Activated CD8-positive, alpha-beta T cell treated with anti-CD3 and anti-CD28 coated beads for 36 hours (primary cell): Measurements from ENCODE around the gene ATP6V1B1. TPM values are rescaled to one million over a fixed set of nuclear protein-coding genes. Genes with fewer than 3 reads are reported as not detected.

ENCODE experiments used
- ATAC-seq: fragments of 200-7000 bp; cut with Tn5 transposase; one replicate; pipeline ENCODE4 v1.10.0; 2021; ENCODE audit warnings: mild to moderate bottlenecking, moderate library complexity
- CTCF ChIA-PET: fragments of 350-600 bp; sonication (Branson Sonifier 250); formaldehyde crosslinking; loops from one replicate; lab custom pipeline; 2021; ENCODE audit warnings: antibody characterized with exemption; lab: Charles Lee
- POLR2A ChIA-PET: fragments of 350-600 bp; sonication (Branson Sonifier 250); formaldehyde crosslinking; loops from one replicate; lab custom pipeline; 2021; ENCODE audit warnings: antibody characterized with exemption; lab: Charles Lee
- DNase-seq: peaks from one replicate; pipeline ENCODE4 v3.0.0-alpha.2; 2020
- H3K27ac Mint-ChIP-seq: one replicate; pipeline ENCODE4 v1.8.0; 2021; ENCODE audit warnings: mild to moderate bottlenecking, mixed read lengths
- H3K27me3 Mint-ChIP-seq: one replicate; pipeline ENCODE4 v1.8.0; 2021; ENCODE audit warnings: mixed read lengths
- H3K36me3 Mint-ChIP-seq: one replicate; pipeline ENCODE4 v1.8.0; 2021; ENCODE audit warnings: low read depth, mixed read lengths
- H3K4me1 Mint-ChIP-seq: one replicate; pipeline ENCODE4 v1.8.0; 2021; ENCODE audit warnings: low read depth, mixed read lengths
- H3K4me3 Mint-ChIP-seq: one replicate; pipeline ENCODE4 v1.8.0; 2021; ENCODE audit warnings: mild to moderate bottlenecking, moderate library complexity, mixed read lengths
- H3K9me3 Mint-ChIP-seq: one replicate; pipeline ENCODE4 v1.8.0; 2021; ENCODE audit warnings: mixed read lengths
- CTCF ChIP-seq: fragments of 200-600 bp; IDR thresholded peaks from one replicate; pipeline ENCODE4 v1.8.0; 2022; ENCODE audit warnings: antibody characterized with exemption, mild to moderate bottlenecking
- intact Hi-C: fragments of 100-400 bp; cut with micrococcal nuclease; formaldehyde crosslinking; loops from one replicate; pipeline ENCODE4 v1.10.0; 2022
- total RNA-seq, 2 experiments: library from RNA; stranded (reverse); gene quantifications; one replicate each; pipeline ENCODE4 v1.2.3, GENCODE V29; 2021

Gene ATP6V1B1
- total RNA-seq, 2 experiments from 2014 or later, result not detected

- Mint-ChIP-seq H3K27ac (no peak overlapping the region), H3K36me3 (no peaks in the 10 kb centered on the region), H3K9me3 (no peaks in the 10 kb centered on the region), H3K4me3 (no peak overlapping the region), H3K4me1 (peaks cover 3% of the 10 kb centered on the region), H3K27me3 (peaks cover 21% of the 10 kb centered on the region)
- POLR2A ChIA-PET, result no interaction called here
- intact Hi-C loops, result no loop called here
- CTCF ChIA-PET, result interaction anchor here (0.8 to 5.9 kb wide), 14 partner anchors 8 to 348 kb away, joined by 3 to 60 read pairs (median 5); no protein-coding TSS in a partner anchor
- no peak for TF ChIP-seq CTCF
- ATAC-seq (no peak), DNase-seq (no peak)
Measured at GRCh38 chr2:70966681-70967080, 31.0 kb downstream of the ATP6V1B1 start.

DNA sequence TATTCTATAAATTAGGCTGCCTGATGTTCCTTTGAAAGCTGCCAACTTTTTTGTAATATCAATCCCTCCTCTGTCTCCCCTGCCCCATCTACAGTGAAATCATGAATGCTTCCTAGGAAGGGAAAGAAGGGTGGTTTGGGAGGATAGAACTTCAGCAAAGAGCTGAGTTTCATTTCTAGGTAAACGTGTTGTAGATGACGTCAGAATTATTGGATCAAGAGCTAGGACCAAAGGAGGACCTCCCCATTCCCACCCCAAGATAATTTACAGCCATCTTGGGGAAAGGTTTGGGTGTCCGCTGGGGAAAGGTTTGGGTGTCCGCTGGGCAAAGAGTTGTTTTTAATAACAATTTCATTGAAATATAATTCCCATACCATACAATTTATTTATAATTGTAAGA lies 31.5 kb downstream of the ATP6V1B1 start:
- no peak for ATAC-seq
- CTCF ChIA-PET, result interaction anchor here (0.9 to 5.9 kb wide), 8 partner anchors 7 to 96 kb away, joined by 3 to 53 read pairs (median 9); no protein-coding TSS in a partner anchor
- H3K36me3 Mint-ChIP-seq, result no peaks in the 10 kb centered on the region
- H3K4me3 Mint-ChIP-seq, result no peak overlapping the region
- peaks cover 3% of the 10 kb centered on the region for H3K4me1 Mint-ChIP-seq
- H3K9me3 Mint-ChIP-seq, result no peaks in the 10 kb centered on the region
- intact Hi-C loops, result no loop called here
- H3K27me3 Mint-ChIP-seq, result peaks cover 21% of the 10 kb centered on the region
- no peak for TF ChIP-seq CTCF
- POLR2A ChIA-PET, result interaction anchor here (0.8 kb wide), 1 partner anchor 17 kb away, joined by 4 read pairs; no protein-coding TSS in a partner anchor
- DNase-seq, result no peak
- H3K27ac Mint-ChIP-seq, result no peak overlapping the region

GRCh38 chr2:70974592-70974991 lies 38.9 kb downstream of the ATP6V1B1 start:
- intact Hi-C loops, result no loop called here
- ChIA-PET CTCF (interaction anchor here (1.3 to 5.1 kb wide), 5 partner anchors 10 to 30 kb away, joined by 3 to 45 read pairs (median 8); no protein-coding TSS in a partner anchor), POLR2A (interaction anchor here (0.9 to 1.3 kb wide), 2 partner anchors 10 to 12 kb away, joined by 3 to 4 read pairs; no protein-coding TSS in a partner anchor)
- Mint-ChIP-seq H3K9me3 (no peaks in the 10 kb centered on the region), H3K4me1 (peaks cover 12% of the 10 kb centered on the region), H3K27ac (no peak overlapping the region), H3K27me3 (peaks cover 5% of the 10 kb centered on the region), H3K4me3 (no peak overlapping the region), H3K36me3 (no peaks in the 10 kb centered on the region)
- TF ChIP-seq CTCF, result no peak
- DNase-seq (no peak), ATAC-seq (no peak)

GRCh38 chr2:70975237-70975636 lies 39.5 kb downstream of the ATP6V1B1 start:
- DNase-seq (no peak), ATAC-seq (no peak)
- TF ChIP-seq CTCF, result no peak
- POLR2A ChIA-PET, result interaction anchor here (1.3 kb wide), 1 partner anchor 10 kb away, joined by 4 read pairs; no protein-coding TSS in a partner anchor
- H3K4me1 Mint-ChIP-seq, result peaks cover 12% of the 10 kb centered on the region
- H3K9me3 Mint-ChIP-seq, result no peaks in the 10 kb centered on the region
- H3K27ac Mint-ChIP-seq, result no peak overlapping the region
- H3K36me3 Mint-ChIP-seq, result no peaks in the 10 kb centered on the region
- CTCF ChIA-PET, result interaction anchor here (1.3 to 5.1 kb wide), 4 partner anchors 10 to 30 kb away, joined by 3 to 45 read pairs (median 16); no protein-coding TSS in a partner anchor
- intact Hi-C loops, result no loop called here
- peaks cover 2% of the 10 kb centered on the region for H3K27me3 Mint-ChIP-seq
- no peak overlapping the region for H3K4me3 Mint-ChIP-seq

DNA sequence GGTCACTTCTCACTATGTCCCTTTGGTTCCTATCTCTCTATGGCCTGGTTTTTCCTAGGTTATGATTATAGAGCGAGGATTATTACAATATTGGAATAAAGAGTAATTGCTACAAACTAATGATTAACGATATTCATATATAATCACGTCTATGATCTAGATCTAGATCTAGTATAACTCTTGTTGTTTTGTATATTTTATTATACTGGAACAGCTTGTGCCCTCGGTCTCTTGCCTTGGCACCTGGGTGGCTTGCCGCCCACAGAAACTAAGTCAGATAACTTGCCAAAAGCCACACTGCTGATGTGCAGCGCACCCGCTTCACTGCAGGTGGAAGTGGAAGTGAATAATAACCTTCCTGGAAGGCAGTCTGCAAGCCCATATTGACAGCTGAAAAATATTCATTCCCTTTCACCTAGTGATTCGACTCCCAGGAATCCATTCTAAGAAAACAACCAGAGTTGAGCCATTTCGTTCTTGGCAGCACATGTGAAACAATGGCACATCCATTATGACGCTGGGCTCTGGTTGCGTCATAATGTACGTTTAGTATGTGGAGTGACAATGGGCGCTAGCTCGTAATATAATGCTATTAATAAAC lies 42.0 kb downstream of the ATP6V1B1 start:
- Mint-ChIP-seq H3K27me3 (no peaks in the 10 kb centered on the region), H3K36me3 (no peaks in the 10 kb centered on the region), H3K4me3 (peak overlapping the region; percentile 67), H3K9me3 (no peaks in the 10 kb centered on the region), H3K27ac (peak overlapping the region; percentile 83), H3K4me1 (peaks cover 12% of the 10 kb centered on the region)
- peak; percentile 38 for TF ChIP-seq CTCF
- POLR2A ChIA-PET, result no interaction called here
- intact Hi-C loops, result no loop called here
- ATAC-seq (peak; percentile 35), DNase-seq (peak; percentile 67)
- CTCF ChIA-PET, result interaction anchor here (0.9 to 2.4 kb wide), 6 partner anchors 10 to 188 kb away, joined by 4 to 10 read pairs (median 7); no protein-coding TSS in a partner anchor
